ENCODE data around the gene NKD1. TPM values are rescaled to one million over a fixed set of nuclear protein-coding genes. Genes with fewer than 3 reads are reported as not detected.

Gene NKD1
- total RNA-seq, 1 experiment from 2014 or later = 0.44 TPM

- intact Hi-C loops (cut with micrococcal nuclease; ENCODE audit: unreplicated experiment) = loop anchor here (2.0 kb wide), 1 partner anchor 449 kb away; no protein-coding TSS in a partner anchor
- CTCF ChIA-PET = interaction anchor here (1.3 kb wide), 1 partner anchor 83 kb away, joined by 4 read pairs; no protein-coding TSS in a partner anchor
- POLR2A ChIA-PET (ENCODE audit: unreplicated experiment) = no interaction called here
These were observed 116.1 kb downstream of the NKD1 start for GRCh38 chr16:50664270-50664669.

GRCh38 chr16:50665128-50665878 lies 117.1 kb downstream of the NKD1 start:
- Histone ChIP-seq H3K4me3 (peak overlapping the region; percentile 45; the same call in 1 of the 2 replicates), H3K79me2 (ENCODE audit: low read depth) (no peaks in the 10 kb centered on the region), H3K27ac (no peak overlapping the region), H3K27me3 (ENCODE audit: insufficient read depth, low read depth) (no peaks in the 10 kb centered on the region), H3K9me2 (ENCODE audit: insufficient read depth) (no peaks in the 10 kb centered on the region), H2AFZ (peak overlapping the region; percentile 80; the same call in 1 of the 2 replicates), H4K20me1 (ENCODE audit: insufficient read depth) (no peaks in the 10 kb centered on the region), H3F3A (ENCODE audit: insufficient read depth, low read depth) (0 out of 2 replicates have a peak, but pooled peaks cover 4% of the 10 kb centered on the region), H3K9me3 (ENCODE audit: insufficient read depth, low read depth) (no peaks in the 10 kb centered on the region), H3K4me2 (peak overlapping the region; percentile 70), H3K36me3 (ENCODE audit: low read depth) (no peaks in the 10 kb centered on the region), H3K4me1 (replicated peaks; ENCODE audit: insufficient read depth) (peaks cover 14% of the 10 kb centered on the region)
- POLR2A ChIA-PET (ENCODE audit: unreplicated experiment) = interaction anchor here (0.7 kb wide), 1 partner anchor 37 kb away, joined by 3 read pairs; no protein-coding TSS in a partner anchor
- intact Hi-C loops (cut with micrococcal nuclease; ENCODE audit: unreplicated experiment) = loop anchor here (1.0 to 5.0 kb wide), 6 partner anchors 82 to 643 kb away; no protein-coding TSS in a partner anchor
- CTCF ChIA-PET = interaction anchor here (0.6 to 1.3 kb wide), 7 partner anchors 55 to 640 kb away, joined by 3 to 8 read pairs (median 4); partner anchors contain the start of gene CNEP1R1
- no TSS peak for BruUV-seq (replicated peaks)
- peak; percentile 51 to 79 for DNase-seq
- TF ChIP-seq CTCF (conservative IDR thresholded peaks at IDR 0.05) (peak; percentile 93), EZH2 (IDR thresholded peaks at IDR 0.05; ENCODE audit: low read depth) (no peak)

More at GRCh38 chr16:50664270-50664669, 116.1 kb downstream of the NKD1 start:
- H3K9me3 ChIP-seq (ENCODE audit: insufficient read depth, low read depth) = no peaks in the 10 kb centered on the region
- TF ChIP-seq EZH2 (IDR thresholded peaks at IDR 0.05; ENCODE audit: low read depth) = no peak
- TF ChIP-seq CTCF (conservative IDR thresholded peaks at IDR 0.05) = no peak
- no peak overlapping the region for H3K4me2 ChIP-seq
- H3K9me2 ChIP-seq (ENCODE audit: insufficient read depth) = no peaks in the 10 kb centered on the region
- no peak for DNase-seq
- peaks cover 14% of the 10 kb centered on the region for H3K4me1 ChIP-seq (replicated peaks; ENCODE audit: insufficient read depth)
- BruUV-seq (replicated peaks) = no TSS peak
- 0 out of 2 replicates have a peak, but pooled peaks cover 4% of the 10 kb centered on the region for H3F3A ChIP-seq (ENCODE audit: insufficient read depth, low read depth)
- H3K27me3 ChIP-seq (ENCODE audit: insufficient read depth, low read depth) = no peaks in the 10 kb centered on the region
- no peak overlapping the region for H3K4me3 ChIP-seq
- no peak overlapping the region for H3K27ac ChIP-seq
- no peaks in the 10 kb centered on the region for H3K36me3 ChIP-seq (ENCODE audit: low read depth)
- no peaks in the 10 kb centered on the region for H3K79me2 ChIP-seq (ENCODE audit: low read depth)
- H2AFZ ChIP-seq = no peak overlapping the region
- H4K20me1 ChIP-seq (ENCODE audit: insufficient read depth) = no peaks in the 10 kb centered on the region

GRCh38 chr16:50666658-50667496 lies 118.7 kb downstream of the NKD1 start:
- intact Hi-C loops (cut with micrococcal nuclease; ENCODE audit: unreplicated experiment) = loop anchor here (5.0 kb wide), 2 partner anchors 340 to 645 kb away; no protein-coding TSS in a partner anchor

More at GRCh38 chr16:50666658-50667496, 118.7 kb downstream of the NKD1 start:
- Histone ChIP-seq H3K27me3 (ENCODE audit: insufficient read depth, low read depth) (no peaks in the 10 kb centered on the region), H2AFZ (no peak overlapping the region), H4K20me1 (ENCODE audit: insufficient read depth) (no peaks in the 10 kb centered on the region), H3K9me2 (ENCODE audit: insufficient read depth) (no peaks in the 10 kb centered on the region), H3K36me3 (ENCODE audit: low read depth) (no peaks in the 10 kb centered on the region), H3K79me2 (ENCODE audit: low read depth) (no peaks in the 10 kb centered on the region), H3K9me3 (ENCODE audit: insufficient read depth, low read depth) (peaks cover under 1% of the 10 kb centered on the region; the same call in 1 of the 2 replicates), H3K27ac (no peak overlapping the region), H3K4me3 (no peak overlapping the region), H3K4me1 (replicated peaks; ENCODE audit: insufficient read depth) (peaks cover 14% of the 10 kb centered on the region), H3F3A (ENCODE audit: insufficient read depth, low read depth) (0 out of 2 replicates have a peak, but pooled peaks cover 4% of the 10 kb centered on the region), H3K4me2 (no peak overlapping the region)
- no peak for DNase-seq
- no TSS peak for BruUV-seq (replicated peaks)
- TF ChIP-seq CTCF (conservative IDR thresholded peaks at IDR 0.05) = no peak
- TF ChIP-seq EZH2 (IDR thresholded peaks at IDR 0.05; ENCODE audit: low read depth) = no peak
- ChIA-PET CTCF (interaction anchor here (2.7 kb wide), 1 partner anchor 139 kb away, joined by 20 read pairs; no protein-coding TSS in a partner anchor), POLR2A (ENCODE audit: unreplicated experiment) (no interaction called here)
